PC-9 (cell line): ENCODE data around the gene PGAP3. TPM values are rescaled to one million over a fixed set of nuclear protein-coding genes. Genes with fewer than 3 reads are reported as not detected.

ENCODE experiments used
- BruUV-seq: library from RNA; stranded (reverse); fragments of 400-500 nt; replicated peaks from 2 replicates; lab custom pipeline; 2021; lab: Mats Ljungman, UMichigan
- CTCF ChIA-PET: fragments of 300-600 bp; sonication (Branson Sonifier 250); formaldehyde crosslinking; loops from one replicate; lab custom pipeline; 2022; ENCODE audit warnings: antibody characterized with exemption; lab: Charles Lee
- POLR2A ChIA-PET: fragments of 300-600 bp; sonication (Branson Sonifier 250); formaldehyde crosslinking; loops from one replicate; lab custom pipeline; 2022; ENCODE audit warnings: antibody characterized with exemption; ENCODE audit not compliant: unreplicated experiment; lab: Charles Lee
- DNase-seq, 2 experiments: peaks; one replicate each; pipeline versions ENCODE4 v3.0.0 to v3.0.0-alpha.2; 2015 to 2022; ENCODE audit warnings: mixed read lengths in 1 of 2
- H2AFZ ChIP-seq: fragments of 200-600 bp; sonication (generic); 2 replicates; pipeline ENCODE4 v1.8.1; 2017; ENCODE audit warnings: antibody characterized with exemption
- H3F3A ChIP-seq: fragments of 200-600 bp; sonication (generic); 2 replicates; pipeline ENCODE4 v1.8.1; 2017; ENCODE audit warnings: antibody characterized with exemption, mild to moderate bottlenecking, low read depth; ENCODE audit not compliant: insufficient read depth
- H3K27ac ChIP-seq: fragments of 200-600 bp; sonication (generic); 2 replicates; pipeline ENCODE4 v1.6.1; 2016; ENCODE audit warnings: mixed run types
- H3K27me3 ChIP-seq: fragments of 200-600 bp; sonication (generic); 2 replicates; pipeline ENCODE4 v1.6.1; 2016; ENCODE audit warnings: low read depth, mixed run types; ENCODE audit not compliant: insufficient read depth
- H3K36me3 ChIP-seq: fragments of 200-600 bp; sonication (generic); 2 replicates; pipeline ENCODE4 v1.6.1; 2016; ENCODE audit warnings: low read depth, mixed run types
- H3K4me1 ChIP-seq: fragments of 200-600 bp; sonication (generic); replicated peaks from 2 replicates; pipeline ENCODE4 v1.6.1; 2016; ENCODE audit warnings: mixed run types; ENCODE audit not compliant: insufficient read depth
- H3K4me2 ChIP-seq: fragments of 200-600 bp; sonication (generic); 2 replicates; pipeline ENCODE4 v1.6.1; 2017; ENCODE audit warnings: mixed run types
- H3K4me3 ChIP-seq: fragments of 200-600 bp; sonication (generic); 2 replicates; pipeline ENCODE4 v1.6.1; 2016; ENCODE audit warnings: mixed run types
- H3K79me2 ChIP-seq: fragments of 200-600 bp; sonication (generic); 2 replicates; pipeline ENCODE4 v1.6.1; 2017; ENCODE audit warnings: low read depth, mixed run types
- H3K9me2 ChIP-seq: fragments of 200-600 bp; sonication (generic); 2 replicates; pipeline ENCODE4 v1.8.1; 2017; ENCODE audit warnings: mild to moderate bottlenecking; ENCODE audit not compliant: insufficient read depth
- H3K9me3 ChIP-seq: fragments of 200-600 bp; sonication (generic); 2 replicates; pipeline ENCODE4 v1.8.1; 2016; ENCODE audit warnings: low read depth; ENCODE audit not compliant: insufficient read depth
- H4K20me1 ChIP-seq: fragments of 200-600 bp; sonication (generic); 2 replicates; pipeline ENCODE4 v1.8.1; 2017; ENCODE audit not compliant: insufficient read depth
- EZH2 ChIP-seq: fragments of 200-600 bp; sonication (generic); IDR thresholded peaks from 2 replicates; pipeline ENCODE4 v1.8.0; 2017; ENCODE audit warnings: antibody characterized with exemption, low read depth
- intact Hi-C: fragments of 100-400 bp; cut with micrococcal nuclease; formaldehyde crosslinking; loops from one replicate; pipeline ENCODE4 v1.10.0; 2022; ENCODE audit not compliant: unreplicated experiment
- total RNA-seq: library from RNA; stranded (reverse); gene quantifications from 2 replicates; pipeline ENCODE4 v1.2.3, GENCODE V29; 2021
- TF ChIP-seq, protein P1 (sequence below): fragments of 200-600 bp; sonication (generic); conservative IDR thresholded peaks from 2 replicates; pipeline ENCODE4 v1.6.1; 2017; ENCODE audit warnings: mixed run types, antibody characterized with exemption, mild to moderate bottlenecking, moderate library complexity

Gene PGAP3
- total RNA-seq, 1 experiment from 2014 or later = 15.0 TPM

DNA sequence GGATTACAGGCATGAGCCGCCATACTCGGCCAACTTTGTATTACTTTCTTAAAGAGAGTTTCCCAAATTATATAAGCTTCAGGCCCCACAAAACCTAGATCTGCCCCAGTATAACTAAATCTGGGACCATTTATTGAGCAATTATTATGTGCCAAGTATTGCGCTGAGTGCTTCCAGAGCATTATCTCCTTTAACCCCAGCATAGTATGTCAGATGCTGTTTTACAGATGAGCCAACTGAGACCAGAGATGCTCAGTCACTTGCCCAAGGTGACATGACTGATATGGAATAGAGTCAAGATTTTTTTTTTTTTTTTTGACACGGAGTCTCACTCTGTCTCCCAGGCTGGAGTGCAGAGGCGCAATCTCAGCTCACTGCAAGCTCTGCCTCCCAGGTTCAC, 10.1 kb upstream of the PGAP3 start:
- ChIA-PET POLR2A (no interaction called here), CTCF (no interaction called here)
- Histone ChIP-seq H3K79me2 (peaks cover 36% of the 10 kb centered on the region), H3K27me3 (no peaks in the 10 kb centered on the region), H4K20me1 (peaks cover 6% of the 10 kb centered on the region; the same call in 1 of the 2 replicates), H3K9me3 (no peaks in the 10 kb centered on the region), H3K27ac (no peak overlapping the region), H3K4me2 (no peak overlapping the region), H3K4me3 (no peak overlapping the region), H3F3A (peaks cover 22% of the 10 kb centered on the region), H3K4me1 (peaks cover 27% of the 10 kb centered on the region), H3K9me2 (no peaks in the 10 kb centered on the region), H2AFZ (no peak overlapping the region), H3K36me3 (no peaks in the 10 kb centered on the region)
- no peak for TF ChIP-seq EZH2
- TF ChIP-seq, protein P1, sequence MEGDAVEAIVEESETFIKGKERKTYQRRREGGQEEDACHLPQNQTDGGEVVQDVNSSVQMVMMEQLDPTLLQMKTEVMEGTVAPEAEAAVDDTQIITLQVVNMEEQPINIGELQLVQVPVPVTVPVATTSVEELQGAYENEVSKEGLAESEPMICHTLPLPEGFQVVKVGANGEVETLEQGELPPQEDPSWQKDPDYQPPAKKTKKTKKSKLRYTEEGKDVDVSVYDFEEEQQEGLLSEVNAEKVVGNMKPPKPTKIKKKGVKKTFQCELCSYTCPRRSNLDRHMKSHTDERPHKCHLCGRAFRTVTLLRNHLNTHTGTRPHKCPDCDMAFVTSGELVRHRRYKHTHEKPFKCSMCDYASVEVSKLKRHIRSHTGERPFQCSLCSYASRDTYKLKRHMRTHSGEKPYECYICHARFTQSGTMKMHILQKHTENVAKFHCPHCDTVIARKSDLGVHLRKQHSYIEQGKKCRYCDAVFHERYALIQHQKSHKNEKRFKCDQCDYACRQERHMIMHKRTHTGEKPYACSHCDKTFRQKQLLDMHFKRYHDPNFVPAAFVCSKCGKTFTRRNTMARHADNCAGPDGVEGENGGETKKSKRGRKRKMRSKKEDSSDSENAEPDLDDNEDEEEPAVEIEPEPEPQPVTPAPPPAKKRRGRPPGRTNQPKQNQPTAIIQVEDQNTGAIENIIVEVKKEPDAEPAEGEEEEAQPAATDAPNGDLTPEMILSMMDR = no peak
- intact Hi-C loops = no loop called here
- DNase-seq = no peak
- BruUV-seq = no TSS peak

GRCh38 chr17:39696731-39697130, 8.9 kb upstream of the PGAP3 start:
- H3K9me2 ChIP-seq = no peaks in the 10 kb centered on the region
- no peak overlapping the region for H3K4me3 ChIP-seq
- H2AFZ ChIP-seq = no peak overlapping the region
- ChIA-PET CTCF (no interaction called here), POLR2A (no interaction called here)
- no peaks in the 10 kb centered on the region for H3K27me3 ChIP-seq
- H3K27ac ChIP-seq = no peak overlapping the region
- H3K4me2 ChIP-seq = no peak overlapping the region
- no TSS peak for BruUV-seq
- no peak for TF ChIP-seq EZH2
- TF ChIP-seq, protein P1 = no peak
- peaks cover 4% of the 10 kb centered on the region; the same call in 1 of the 2 replicates for H4K20me1 ChIP-seq
- H3K4me1 ChIP-seq = peaks cover 15% of the 10 kb centered on the region
- H3K9me3 ChIP-seq = no peaks in the 10 kb centered on the region
- peaks cover 24% of the 10 kb centered on the region for H3K79me2 ChIP-seq
- H3F3A ChIP-seq = peaks cover 10% of the 10 kb centered on the region
- intact Hi-C loops = no loop called here
- no peak for DNase-seq
- H3K36me3 ChIP-seq = no peaks in the 10 kb centered on the region

GRCh38 chr17:39695089-39695474, 7.2 kb upstream of the PGAP3 start:
- no peaks in the 10 kb centered on the region for H3K9me2 ChIP-seq
- no peak overlapping the region for H3K4me3 ChIP-seq
- H3K36me3 ChIP-seq = no peaks in the 10 kb centered on the region
- ChIA-PET CTCF (no interaction called here), POLR2A (no interaction called here)
- BruUV-seq = no TSS peak
- no peak overlapping the region for H3K4me2 ChIP-seq
- no peaks in the 10 kb centered on the region for H3K27me3 ChIP-seq
- TF ChIP-seq, protein P1 = no peak
- TF ChIP-seq EZH2 = no peak
- DNase-seq = no peak
- peaks cover 7% of the 10 kb centered on the region for H3K79me2 ChIP-seq
- no peak overlapping the region for H2AFZ ChIP-seq
- intact Hi-C loops = no loop called here
- H4K20me1 ChIP-seq = no peaks in the 10 kb centered on the region
- no peak overlapping the region for H3K27ac ChIP-seq
- H3F3A ChIP-seq = no peaks in the 10 kb centered on the region; the same call in 1 of the 2 replicates
- no peaks in the 10 kb centered on the region for H3K9me3 ChIP-seq
- peaks cover 5% of the 10 kb centered on the region for H3K4me1 ChIP-seq
